ENCODE results near the gene PDLIM7. TPM values are rescaled to one million over a fixed set of nuclear protein-coding genes. Genes with fewer than 3 reads are reported as not detected.

Gene PDLIM7
- total RNA-seq, 2 donors from 2014 or later, result 87.5 to 93.9 TPM

DNA sequence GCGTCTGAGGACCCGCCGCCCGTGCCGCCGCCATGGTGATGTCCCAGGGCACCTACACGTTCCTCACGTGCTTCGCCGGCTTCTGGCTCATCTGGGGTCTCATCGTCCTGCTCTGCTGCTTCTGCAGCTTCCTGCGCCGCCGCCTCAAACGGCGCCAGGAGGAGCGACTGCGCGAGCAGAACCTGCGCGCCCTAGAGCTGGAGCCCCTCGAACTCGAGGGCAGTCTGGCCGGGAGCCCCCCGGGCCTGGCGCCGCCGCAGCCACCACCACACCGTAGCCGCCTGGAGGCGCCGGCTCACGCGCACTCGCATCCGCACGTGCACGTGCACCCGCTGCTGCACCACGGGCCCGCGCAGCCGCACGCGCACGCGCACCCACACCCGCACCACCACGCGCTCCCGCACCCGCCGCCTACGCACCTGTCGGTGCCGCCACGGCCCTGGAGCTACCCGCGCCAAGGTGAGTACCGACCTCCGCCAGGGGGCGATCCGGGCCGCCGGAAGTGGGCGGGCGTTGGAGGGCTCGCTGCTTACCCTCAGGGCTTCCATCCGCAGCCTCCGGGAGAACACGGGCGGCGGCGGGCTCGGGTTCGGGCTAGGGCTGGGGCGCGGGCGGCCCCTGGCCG is 42.3 kb downstream of the PDLIM7 start:
- H3K36me3 Mint-ChIP-seq (ENCODE audit: insufficient read depth in 2 of 2), result peaks cover 0 to 3% of the 10 kb centered on the region in 2 donors
- ATAC-seq (replicated peaks in 1 of 2), result peak; percentile 67
- no peaks in the 10 kb centered on the region for H3K27me3 Mint-ChIP-seq (ENCODE audit: low read depth)
- no peaks in the 10 kb centered on the region for H3K9me3 Mint-ChIP-seq
- H3K4me3 Mint-ChIP-seq, result peak overlapping the region; percentile 80 to 86
- peaks cover 34% of the 10 kb centered on the region for H3K4me1 Mint-ChIP-seq (ENCODE audit: low read depth)
- no peak overlapping the region for H3K27ac Mint-ChIP-seq
- peak; percentile 96 for DNase-seq

DNA sequence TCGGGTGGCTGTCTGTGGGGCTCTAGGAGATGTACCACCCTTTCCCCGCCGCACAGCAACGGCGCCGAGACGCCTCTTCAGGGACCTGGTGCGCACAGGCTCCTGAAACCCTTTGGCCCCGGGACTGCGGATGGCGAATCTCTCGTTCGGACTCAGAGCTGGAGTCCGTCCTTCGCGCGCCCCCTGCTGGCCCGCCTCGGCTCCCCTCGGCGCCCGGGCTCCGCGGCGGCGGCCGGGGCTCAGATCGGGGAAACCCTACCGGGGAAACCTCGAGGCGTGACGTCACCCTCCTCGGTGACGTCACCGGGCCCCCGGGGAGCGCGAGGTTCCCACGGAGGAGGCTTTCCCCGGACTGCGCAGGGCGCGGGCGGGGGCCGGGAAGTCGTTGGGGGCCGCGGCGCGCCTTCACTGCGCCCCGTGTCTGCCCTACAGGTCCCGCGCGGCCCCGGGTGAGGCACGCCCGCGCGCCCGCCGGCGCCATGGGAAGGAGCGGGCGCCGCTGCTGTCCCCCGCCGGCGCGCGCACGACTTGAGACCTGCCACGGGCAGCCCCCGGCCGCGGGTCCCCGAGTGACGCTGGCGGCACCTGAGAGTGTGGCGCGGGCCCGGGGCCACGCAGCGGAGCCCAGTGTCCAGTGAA is 42.9 kb downstream of the PDLIM7 start:
- DNase-seq, result peak; percentile 94 to 98
- Mint-ChIP-seq H3K4me1 (ENCODE audit: low read depth) (peaks cover 34% of the 10 kb centered on the region), H3K27me3 (ENCODE audit: low read depth) (no peaks in the 10 kb centered on the region), H3K9me3 (no peaks in the 10 kb centered on the region), H3K36me3 (ENCODE audit: insufficient read depth in 2 of 2) (peaks cover 0 to 3% of the 10 kb centered on the region in 2 donors), H3K27ac (no peak overlapping the region), H3K4me3 (peak overlapping the region; percentile 85 to 95)
- ATAC-seq (replicated peaks in 1 of 2), result peak; percentile 50 to 56

DNA sequence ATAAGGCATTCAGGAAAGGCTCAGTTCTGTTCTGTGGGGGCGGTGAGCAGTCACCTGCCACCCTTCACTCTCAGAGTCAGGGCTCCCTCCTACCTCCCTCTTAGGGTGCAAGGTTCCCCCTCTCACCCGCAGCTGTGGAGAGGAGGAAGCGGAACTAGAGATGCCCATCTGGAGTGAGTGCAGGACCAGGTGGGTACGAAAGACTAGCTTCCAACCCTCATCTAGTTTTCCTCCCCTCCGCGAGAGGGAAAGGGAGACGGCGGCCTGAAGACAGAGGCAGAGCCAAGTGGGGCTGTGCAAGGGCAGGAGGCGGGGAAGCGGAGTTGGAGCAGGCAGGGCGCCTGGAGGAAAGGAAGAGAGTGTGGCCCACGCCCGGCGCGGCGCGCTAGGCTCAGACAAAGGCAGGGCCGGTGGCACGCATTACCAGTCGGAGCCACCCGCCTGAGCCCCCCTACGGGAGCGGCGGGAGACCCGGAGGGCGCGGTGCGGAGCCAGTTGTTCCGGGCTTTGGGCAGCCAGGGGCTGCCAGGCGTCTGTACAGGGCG is 43.5 kb downstream of the PDLIM7 start:
- Mint-ChIP-seq H3K4me3 (peak overlapping the region; percentile 85 to 95), H3K27ac (peak overlapping the region; percentile 86), H3K36me3 (ENCODE audit: insufficient read depth in 2 of 2) (peaks cover 0 to 3% of the 10 kb centered on the region in 2 donors), H3K27me3 (ENCODE audit: low read depth) (no peaks in the 10 kb centered on the region), H3K4me1 (ENCODE audit: low read depth) (peaks cover 39% of the 10 kb centered on the region), H3K9me3 (no peaks in the 10 kb centered on the region)
- ATAC-seq (replicated peaks in 1 of 2), result no peak
- DNase-seq, result peak in 1 of 2 donors; percentile 37

DNA sequence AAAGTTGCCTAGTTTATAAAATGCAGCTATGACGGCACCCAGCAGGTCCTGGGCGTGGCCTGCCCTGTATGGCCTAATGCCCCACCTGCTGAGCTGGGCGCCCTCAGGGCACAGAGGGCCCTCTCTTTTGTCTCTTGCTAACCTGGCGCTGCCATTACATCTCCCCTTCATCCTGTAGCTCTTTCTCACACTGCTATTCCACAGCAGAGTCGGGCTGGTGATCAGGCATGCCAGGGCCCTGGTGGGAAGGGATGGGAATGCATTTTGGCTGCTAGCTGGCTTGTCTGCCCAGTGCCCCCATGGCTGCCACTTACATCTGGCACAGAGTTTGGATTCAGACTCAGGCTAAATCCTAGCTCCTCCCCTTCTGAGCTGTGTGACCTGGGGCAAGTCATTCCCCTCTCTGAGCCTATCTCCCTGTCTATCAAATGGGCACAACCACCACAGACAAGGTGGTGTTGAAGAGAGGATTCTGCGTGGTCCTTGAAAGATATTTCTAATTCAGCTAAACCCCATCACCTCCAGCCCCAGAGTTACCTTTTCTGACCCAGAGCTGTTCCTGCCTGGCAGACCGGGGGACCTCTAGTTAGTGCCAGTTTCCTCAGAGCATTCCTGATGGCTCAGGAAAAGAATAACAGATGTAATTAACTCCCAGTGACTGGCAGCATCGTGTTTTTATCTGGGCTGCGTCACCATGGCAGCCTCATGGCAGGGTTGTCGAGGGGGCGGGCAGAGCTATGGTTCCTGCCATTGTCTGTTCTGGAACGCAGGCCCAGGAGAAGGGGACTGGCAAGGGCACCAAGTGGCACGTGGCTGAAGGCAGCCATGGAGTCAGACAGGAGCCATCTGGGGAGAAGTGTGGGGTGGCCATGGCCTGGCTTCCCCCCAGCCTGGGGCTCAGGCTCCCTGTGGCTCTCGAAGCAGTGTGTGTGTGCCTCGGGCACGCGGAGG is 44.4 kb downstream of the PDLIM7 start:
- H3K27ac Mint-ChIP-seq, result no peak overlapping the region
- H3K27me3 Mint-ChIP-seq (ENCODE audit: low read depth), result no peaks in the 10 kb centered on the region
- DNase-seq, result no peak
- H3K4me3 Mint-ChIP-seq, result peak overlapping the region; percentile 85 to 95
- ATAC-seq (replicated peaks in 1 of 2), result no peak
- H3K4me1 Mint-ChIP-seq (ENCODE audit: low read depth), result peaks cover 49% of the 10 kb centered on the region
- peaks cover 0 to 3% of the 10 kb centered on the region in 2 donors for H3K36me3 Mint-ChIP-seq (ENCODE audit: insufficient read depth in 2 of 2)
- H3K9me3 Mint-ChIP-seq, result no peaks in the 10 kb centered on the region

DNA sequence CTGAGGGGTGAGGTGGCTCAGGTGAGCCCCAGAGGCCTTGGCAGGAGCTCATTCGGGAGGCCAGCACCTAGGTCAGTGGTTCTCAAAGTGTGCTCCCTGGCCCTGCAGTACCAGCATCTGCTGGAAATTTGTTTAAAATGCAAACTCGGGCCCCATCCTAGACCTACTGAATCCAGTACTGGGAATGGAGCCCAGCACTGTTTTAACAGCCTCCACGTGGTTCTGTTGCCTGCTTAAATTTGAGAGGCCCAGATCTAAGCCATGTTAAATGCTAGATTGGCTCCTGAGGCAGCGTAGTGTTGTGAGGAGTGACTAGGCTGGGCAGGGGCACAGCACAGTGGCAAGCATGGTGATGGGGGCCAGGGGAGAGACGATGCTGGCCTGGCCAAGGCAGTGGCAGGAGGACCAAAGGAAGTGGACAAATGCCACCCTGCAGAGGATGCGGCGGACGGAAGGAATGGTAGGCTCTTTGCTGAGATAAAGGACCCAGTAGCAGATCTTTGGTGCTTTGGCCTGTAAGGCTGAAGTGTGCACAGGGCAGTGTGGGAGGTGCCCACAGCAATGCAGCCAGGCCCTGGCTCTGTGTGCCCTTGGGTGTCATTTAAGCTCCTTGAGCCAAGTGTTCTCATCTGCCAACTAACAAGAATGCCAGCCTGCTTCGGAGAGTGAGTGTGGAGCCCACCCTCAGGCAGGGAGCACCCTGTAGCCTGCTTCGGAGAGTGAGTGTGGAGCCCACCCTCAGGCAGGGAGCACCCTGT is 46.6 kb downstream of the PDLIM7 start:
- Mint-ChIP-seq H3K9me3 (no peaks in the 10 kb centered on the region), H3K27ac (peak overlapping the region; percentile 62), H3K27me3 (ENCODE audit: low read depth) (no peaks in the 10 kb centered on the region), H3K4me3 (no peak overlapping the region), H3K4me1 (ENCODE audit: low read depth) (peaks cover 44% of the 10 kb centered on the region), H3K36me3 (ENCODE audit: insufficient read depth in 2 of 2) (no peaks in the 10 kb centered on the region)
- DNase-seq (no peak), ATAC-seq (replicated peaks in 1 of 2) (no peak)

DNA sequence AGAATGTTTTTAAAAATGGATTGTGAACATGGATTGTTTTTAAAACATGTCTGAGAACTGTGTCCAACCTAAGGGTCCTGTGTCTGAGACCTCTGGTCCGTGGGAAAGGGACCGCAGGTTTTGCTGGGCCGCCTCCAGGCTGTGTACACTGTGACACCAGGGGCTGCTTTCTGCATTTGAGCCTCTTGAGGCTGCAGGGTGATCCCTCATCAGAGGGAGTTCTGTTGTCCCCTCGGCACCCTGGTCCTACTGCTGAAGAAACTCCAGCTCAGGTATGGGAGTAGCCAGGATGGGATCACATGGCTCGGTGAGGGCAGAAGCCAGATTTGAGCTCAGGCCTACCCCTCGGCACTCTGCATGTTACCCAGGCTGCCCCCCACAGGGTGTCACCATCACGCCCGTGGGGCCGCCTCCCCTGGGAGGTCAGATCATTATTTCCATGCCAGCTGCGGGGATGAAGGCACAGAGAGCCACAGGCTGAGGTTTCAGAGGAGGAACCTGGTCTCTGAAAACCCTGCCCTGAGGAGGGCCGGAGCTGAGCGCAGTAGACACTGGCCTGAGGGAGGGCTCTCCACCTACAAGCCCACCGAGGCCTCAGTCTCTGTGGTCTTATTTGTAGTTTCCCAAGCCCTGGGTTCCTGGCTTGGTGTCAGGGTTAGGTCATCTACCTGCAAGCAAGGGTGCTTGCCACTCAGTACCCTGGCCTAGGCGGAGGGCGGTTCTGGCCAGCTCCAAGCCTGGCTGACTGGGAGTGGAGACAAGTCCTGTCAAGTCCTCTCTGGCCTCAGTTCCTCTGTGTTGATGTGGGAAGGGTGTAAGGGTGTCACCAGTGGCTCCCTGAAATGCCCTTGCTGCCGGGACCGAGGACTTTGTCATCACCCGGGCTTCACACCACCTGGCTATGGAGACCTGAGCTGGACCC is 48.0 kb downstream of the PDLIM7 start:
- H3K27me3 Mint-ChIP-seq (ENCODE audit: low read depth), result no peaks in the 10 kb centered on the region
- no peaks in the 10 kb centered on the region for H3K9me3 Mint-ChIP-seq
- H3K4me3 Mint-ChIP-seq, result peak overlapping the region in 1 of 2 donors; percentile 84
- peak overlapping the region; percentile 28 for H3K27ac Mint-ChIP-seq
- H3K36me3 Mint-ChIP-seq (ENCODE audit: insufficient read depth in 2 of 2), result no peaks in the 10 kb centered on the region
- H3K4me1 Mint-ChIP-seq (ENCODE audit: low read depth), result peaks cover 59% of the 10 kb centered on the region
- DNase-seq (no peak), ATAC-seq (replicated peaks in 1 of 2) (no peak)

DNA sequence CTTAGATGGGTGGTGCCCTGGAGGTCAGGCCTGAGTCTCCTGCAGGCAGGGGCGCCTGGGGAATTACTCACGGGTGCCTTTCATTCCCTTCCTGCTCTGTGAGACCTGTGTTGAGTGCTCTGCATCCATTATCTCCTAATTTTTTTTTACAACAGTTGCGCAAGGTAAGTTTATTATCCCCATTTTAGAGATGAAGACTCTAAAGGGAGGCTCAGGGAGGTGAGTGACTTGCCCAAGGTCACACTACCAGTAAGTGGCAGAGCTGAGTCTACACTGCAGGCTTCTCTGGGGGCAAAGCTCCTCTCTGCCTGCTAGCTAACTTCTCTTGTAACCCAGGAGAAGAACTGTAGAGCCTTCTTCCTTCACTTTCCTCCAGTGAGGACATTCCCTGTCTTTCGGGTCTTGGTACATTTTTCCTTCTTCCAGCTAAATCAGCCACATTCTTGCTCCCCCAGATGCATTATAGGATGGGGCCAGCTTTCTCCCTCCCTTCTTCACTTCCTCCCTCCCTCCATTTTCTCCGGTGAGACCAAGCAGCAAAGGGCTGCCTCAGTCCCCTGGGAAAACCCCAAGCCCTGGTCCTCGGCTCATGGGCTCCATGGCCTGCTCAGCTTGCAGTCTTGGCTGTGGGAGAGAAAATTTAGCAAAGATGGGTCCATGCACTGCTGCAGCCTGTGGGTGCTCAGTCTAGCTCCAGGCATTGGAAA is 49.0 kb downstream of the PDLIM7 start:
- no peak for DNase-seq
- H3K36me3 Mint-ChIP-seq (ENCODE audit: insufficient read depth in 2 of 2), result no peaks in the 10 kb centered on the region
- H3K27me3 Mint-ChIP-seq (ENCODE audit: low read depth), result no peaks in the 10 kb centered on the region
- peaks cover 62% of the 10 kb centered on the region for H3K4me1 Mint-ChIP-seq (ENCODE audit: low read depth)
- H3K4me3 Mint-ChIP-seq, result peak overlapping the region; percentile 74 to 84
- H3K9me3 Mint-ChIP-seq, result no peaks in the 10 kb centered on the region
- peak overlapping the region; percentile 90 for H3K27ac Mint-ChIP-seq
- ATAC-seq (replicated peaks in 1 of 2), result no peak

DNA sequence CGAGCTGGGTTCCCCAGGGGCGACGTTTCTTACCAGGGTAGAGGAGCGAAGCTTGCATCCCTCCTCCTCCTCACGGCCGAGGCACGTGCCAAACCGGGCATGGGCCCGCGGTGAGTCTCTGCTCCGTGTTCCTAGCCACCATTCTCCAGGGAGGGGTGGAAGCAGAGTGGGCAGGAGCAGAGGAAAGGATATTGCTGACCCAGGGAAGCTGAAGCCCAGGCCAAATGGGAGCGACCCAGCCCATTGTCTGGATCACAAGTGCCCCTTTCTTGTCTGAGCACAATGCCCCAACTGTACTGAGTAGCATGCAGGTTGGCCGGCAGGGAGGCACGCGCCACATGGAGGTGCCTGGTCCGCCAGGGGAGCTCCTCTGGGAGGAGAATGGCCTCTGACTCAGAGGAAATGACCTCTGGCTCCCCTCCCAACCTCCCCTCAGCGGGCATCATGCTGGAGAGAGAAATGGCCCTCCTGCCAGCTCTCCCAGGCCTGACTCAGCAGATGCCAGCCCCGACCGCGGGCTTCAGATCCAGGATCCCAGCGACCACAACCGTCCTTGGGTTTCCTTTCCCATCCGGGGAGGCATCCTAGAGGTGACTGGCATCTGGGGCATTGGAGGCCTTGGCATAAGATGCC is 49.7 kb downstream of the PDLIM7 start:
- ATAC-seq (replicated peaks in 1 of 2) (no peak), DNase-seq (no peak)
- Mint-ChIP-seq H3K36me3 (ENCODE audit: insufficient read depth in 2 of 2) (no peaks in the 10 kb centered on the region), H3K27me3 (ENCODE audit: low read depth) (no peaks in the 10 kb centered on the region), H3K9me3 (no peaks in the 10 kb centered on the region), H3K27ac (peak overlapping the region; percentile 90), H3K4me3 (peak overlapping the region; percentile 74 to 84), H3K4me1 (ENCODE audit: low read depth) (peaks cover 60% of the 10 kb centered on the region)

DNA sequence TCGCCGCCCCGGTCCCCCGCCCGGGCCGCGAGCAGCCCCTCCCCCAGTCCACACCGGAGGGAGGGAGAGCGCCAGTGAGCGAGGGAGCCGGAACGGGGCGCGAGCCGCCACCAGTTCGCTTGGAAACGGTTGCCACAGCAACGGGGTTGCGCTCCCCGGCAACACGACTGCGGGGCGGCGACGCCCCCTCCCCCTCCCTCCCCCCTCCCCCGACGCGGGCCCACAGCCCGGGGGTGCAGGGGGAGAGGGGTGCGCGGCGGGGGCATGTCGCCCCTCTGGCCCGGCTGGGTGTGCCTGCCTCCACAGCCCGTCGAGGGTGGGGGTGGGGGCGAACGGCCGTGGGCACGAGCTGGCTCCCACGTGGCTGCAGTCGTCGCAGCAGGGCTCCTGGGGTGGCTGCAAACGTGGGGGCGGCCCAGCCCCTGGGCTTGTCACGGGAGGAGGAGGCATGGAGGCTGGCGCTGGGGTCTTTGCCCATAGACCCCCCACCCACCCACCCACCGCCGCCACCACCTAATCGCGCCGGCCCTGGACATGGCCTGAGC is 50.3 kb downstream of the PDLIM7 start:
- peak; percentile 63 to 69 for DNase-seq
- Mint-ChIP-seq H3K36me3 (ENCODE audit: insufficient read depth in 2 of 2) (peaks cover 0 to 2% of the 10 kb centered on the region in 2 donors), H3K4me3 (peak overlapping the region; percentile 74 to 84), H3K27me3 (ENCODE audit: low read depth) (no peaks in the 10 kb centered on the region), H3K4me1 (ENCODE audit: low read depth) (peaks cover 58% of the 10 kb centered on the region), H3K27ac (no peak overlapping the region), H3K9me3 (no peaks in the 10 kb centered on the region)
- ATAC-seq (replicated peaks in 1 of 2), result peak; percentile 29 to 33

DNA sequence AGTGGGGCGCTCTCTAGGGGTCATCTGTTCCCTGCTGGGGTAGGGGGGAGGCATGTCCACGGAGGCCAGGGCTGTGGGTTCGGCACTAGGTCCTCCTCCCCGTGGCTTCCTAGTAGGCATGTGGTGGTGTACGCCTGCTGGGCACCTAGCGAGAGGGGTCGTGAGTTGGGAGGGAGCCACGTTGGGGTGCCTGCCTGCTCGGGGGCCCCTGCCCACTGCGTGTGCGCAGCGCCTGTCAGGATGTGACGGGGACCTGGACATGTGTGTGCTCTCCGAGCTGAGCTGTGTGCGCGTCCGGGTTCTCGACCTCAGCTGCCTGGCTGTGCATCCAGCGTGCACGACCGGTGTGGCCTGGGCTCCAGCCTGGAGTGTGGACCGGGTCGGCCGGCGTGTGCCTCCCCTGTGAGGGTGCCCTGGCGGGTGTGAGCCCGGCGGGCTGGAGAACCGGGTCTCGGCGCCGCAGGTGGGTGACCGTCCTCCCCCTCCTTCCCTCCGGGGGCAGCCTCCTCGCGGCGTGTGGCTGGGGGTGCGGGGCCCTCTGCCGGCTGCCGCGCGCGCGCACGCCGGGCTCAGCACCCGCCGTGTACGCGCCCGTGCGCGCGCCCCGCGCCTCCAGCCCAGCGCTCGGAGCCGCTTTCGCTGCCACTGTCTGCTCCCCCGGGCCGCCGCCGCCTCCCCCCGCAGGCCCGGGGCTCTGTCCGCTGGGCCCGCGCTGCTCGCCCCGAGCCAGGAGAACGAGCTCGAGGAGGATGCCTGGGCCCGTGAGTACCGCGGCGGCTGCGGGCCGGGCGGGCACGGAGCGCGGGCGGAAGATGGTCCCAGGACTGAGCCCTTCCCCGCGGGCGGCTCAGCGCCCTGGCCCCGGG is 51.0 kb downstream of the PDLIM7 start, which contains the start of gene PRR7:
Gene PRR7 (plus strand): TSS at position 615 of the 866 bp plus-strand sequence. CDS start 8,254 bp downstream, outside the sequence.
- H3K9me3 Mint-ChIP-seq, result no peaks in the 10 kb centered on the region
- H3K4me3 Mint-ChIP-seq, result peak within 1 kb of the TSS; percentile 81 to 95
- ATAC-seq (replicated peaks in 1 of 2), result peak; percentile 64 to 67
- peaks cover 59% of the 10 kb centered on the region for H3K4me1 Mint-ChIP-seq (ENCODE audit: low read depth)
- H3K36me3 Mint-ChIP-seq (ENCODE audit: insufficient read depth in 2 of 2), result peaks cover 2% of the 10 kb centered on the region in 2 donors
- peak within 1 kb of the TSS; percentile 97 for H3K27ac Mint-ChIP-seq
- DNase-seq, result peak; percentile 72 to 79
- H3K27me3 Mint-ChIP-seq (ENCODE audit: low read depth), result no peaks in the 10 kb centered on the region

Measured in activated T-cell treated with anti-CD3 and anti-CD28 coated beads, Interleukin-2, amount 50 U/mL, for 72 hours (primary cell).